ENCODE data around the gene SLC20A1.

The SLC20A1 gene

DNA sequence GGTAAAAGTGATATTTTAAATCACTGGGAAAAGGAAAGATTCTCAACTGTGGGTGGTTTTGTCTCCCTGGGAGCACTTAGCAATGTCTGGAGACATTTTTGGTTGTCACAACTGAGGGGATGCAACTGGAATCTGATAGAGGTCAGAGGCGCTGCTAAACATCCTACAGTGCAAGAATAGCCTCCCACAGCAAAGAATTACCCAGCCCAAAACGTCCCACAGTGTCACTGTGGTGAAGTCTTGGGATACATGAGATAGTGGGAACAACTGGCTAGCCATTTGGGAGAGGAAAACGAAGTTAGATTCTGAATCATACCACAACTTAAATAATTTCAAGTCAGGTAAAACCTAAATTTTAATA lies 38.7 kb downstream of the SLC20A1 start:
- no peak for DNase-seq

DNA sequence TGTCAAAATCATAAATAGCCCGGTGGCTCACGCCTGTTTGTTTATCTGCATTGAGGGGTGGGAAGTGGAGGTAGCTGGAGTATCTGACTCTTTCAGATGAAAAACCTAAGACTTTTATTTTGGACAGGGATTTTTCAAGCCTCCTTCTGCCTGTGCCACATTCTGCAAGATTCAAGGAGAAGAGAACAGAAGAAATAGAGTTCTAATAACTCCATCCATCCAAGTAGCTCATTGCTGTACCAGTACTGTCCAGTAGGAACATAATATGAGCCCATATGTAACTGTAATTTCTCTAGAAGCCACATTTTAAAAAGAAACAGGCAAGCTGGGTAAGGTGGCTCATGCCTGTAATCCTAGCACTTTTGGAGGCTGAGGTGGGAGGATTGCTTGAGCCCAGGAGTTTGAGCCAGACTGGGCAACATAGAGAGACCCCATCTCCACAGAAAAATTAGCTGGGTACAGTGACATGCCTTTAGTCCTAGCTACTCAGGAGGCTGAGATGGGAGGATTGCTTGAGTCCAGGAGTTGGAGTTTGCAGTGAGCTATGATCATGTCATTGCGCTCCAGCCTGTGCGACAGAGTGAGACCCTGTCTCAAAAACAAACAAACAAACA lies 39.6 kb downstream of the SLC20A1 start:
- DNase-seq: no peak

DNA sequence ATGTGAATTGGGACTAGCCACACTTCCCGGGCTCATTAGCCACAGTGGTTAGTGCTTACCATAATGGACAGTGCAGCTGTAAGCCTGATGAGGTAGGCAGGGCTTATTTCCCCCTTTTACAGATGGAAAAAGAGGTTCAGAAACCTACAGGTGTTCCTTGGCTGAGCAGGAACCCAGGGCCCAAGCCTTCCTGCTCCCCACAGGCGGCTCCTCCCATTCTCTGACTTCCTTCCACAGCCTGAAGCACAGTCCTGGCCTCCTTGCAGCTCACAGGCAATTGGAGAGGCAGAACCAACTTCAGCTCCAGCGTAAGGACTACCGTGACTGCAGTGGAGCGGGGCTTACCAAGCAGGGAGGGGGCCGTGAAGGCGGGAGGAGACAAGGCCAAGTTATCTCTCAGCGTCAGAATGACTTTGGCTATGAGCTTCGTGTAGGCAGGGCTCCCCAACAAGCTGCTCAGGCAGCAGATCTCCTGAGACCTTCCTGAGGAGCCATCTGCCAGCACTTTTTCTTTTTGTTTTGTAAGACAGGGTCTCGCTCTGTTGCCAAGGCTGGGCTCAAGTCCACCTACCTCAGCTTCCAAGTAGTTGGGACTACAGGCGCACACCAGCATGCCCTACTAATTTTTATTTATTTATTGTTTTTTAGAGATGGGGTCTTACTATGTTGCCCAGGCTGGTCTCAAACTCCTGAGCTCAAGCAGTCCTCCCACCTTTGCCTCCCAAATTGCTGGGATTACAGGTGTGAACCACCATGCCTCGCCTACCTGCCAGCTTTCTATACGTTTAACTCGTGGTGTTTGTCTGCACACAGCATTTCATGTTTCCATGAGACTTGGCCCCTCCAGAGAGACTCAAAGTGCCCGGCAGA lies 40.8 kb downstream of the SLC20A1 start:
- DNase-seq: peak; percentile 21

DNA sequence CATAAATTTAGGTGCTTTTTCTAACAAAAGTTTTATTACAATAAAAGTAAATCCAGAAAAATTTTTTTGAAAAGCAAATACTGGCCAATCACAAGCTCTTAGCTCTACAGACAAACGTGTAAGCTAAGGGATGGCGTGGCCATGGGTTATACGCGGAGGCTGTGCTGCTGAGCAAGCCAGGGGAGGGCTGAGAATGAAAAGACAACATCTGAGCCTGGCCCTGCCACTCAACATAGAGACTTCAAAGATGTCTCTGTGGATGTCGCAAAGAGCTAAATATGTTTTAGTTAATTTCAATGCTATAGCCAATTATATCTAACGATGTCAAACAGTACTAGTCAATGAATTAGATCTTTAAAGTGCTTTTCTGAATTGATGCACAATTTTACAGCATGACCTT lies 41.8 kb downstream of the SLC20A1 start:
- peak; percentile 10 for DNase-seq

DNA sequence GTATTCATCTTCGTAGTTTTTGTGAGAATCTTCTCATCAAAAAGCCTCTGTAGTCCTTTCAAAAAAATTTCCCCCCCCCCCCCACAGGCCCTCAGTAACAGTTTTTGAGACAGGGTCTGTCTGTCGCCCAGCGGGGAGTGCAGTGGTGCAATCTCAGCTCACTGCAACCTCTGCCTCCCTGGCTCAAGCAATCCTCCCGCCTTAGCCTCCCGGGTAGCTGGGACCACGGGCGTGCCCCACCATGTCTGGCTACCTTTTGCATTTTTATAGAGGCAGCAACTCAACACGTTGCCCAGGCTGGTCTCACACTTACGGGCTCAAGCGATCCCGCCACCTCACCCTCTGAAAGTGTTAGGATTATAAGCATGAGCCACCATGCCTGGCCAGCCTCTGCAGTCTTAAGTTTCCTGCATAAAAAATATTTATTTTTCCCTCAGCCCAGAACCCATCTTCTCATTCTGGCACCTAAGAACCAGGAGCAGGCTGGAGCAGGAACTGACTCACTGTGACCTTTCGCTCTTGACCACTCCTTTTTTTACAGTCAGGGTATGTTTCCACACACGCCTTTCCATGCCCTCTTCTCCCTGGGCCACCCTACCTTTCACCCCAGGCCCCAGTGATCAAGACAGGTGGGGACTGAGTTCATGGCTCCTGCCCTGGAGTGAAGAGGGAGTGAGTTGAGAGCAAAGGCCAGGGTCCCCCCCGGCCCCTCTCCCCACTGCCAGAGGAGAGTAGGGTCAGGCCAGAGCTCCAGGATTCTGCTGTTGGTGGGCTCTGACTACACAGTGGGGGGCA lies 42.5 kb downstream of the SLC20A1 start:
- peak; percentile 10 for DNase-seq

DNA sequence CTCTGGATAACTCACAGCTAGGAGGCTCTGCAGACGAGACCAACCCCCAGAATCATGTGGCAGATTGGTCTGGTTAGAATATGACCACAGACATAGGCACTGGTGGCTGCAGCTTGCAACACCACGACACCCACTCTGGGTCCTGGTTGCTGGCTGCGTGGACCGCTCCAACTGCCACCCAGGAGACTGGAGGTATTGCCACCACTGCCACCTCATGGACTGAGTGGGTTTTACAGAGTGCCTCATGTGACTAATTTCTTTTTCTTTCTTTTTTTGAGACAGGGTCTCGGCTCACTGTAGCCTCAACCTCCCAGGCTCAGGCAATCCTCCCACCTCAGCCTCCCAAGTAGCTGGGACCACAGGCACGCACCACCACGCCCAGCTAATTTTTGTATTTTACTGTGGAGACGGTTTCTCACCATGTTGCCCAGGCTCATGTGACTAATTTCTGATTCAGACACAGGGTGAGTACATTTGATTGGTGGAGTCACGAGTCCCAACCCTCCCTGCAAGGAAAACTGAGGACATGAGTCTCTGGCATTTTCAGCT lies 45.2 kb downstream of the SLC20A1 start:
- DNase-seq: peak; percentile 74

DNA sequence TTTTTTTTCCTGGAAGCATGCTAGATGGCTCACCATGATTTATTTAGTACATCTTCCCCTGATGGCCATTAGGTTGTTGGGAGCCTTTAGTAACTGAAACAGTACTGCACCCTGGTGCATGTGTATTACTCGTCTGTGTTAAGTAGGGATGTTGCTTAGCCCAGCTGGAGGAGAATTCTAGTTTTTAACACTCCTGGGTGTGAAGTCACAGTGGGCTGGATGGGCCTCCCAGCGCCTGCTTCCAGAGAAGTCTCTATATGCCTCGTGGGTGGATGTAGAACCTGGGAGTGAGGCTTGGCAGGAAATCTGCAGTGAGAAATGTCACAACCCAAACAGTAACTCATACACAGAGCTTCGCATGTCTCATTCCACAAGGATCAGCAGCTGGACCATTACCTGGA lies 46.1 kb downstream of the SLC20A1 start:
- peak; percentile 40 for DNase-seq

DNA sequence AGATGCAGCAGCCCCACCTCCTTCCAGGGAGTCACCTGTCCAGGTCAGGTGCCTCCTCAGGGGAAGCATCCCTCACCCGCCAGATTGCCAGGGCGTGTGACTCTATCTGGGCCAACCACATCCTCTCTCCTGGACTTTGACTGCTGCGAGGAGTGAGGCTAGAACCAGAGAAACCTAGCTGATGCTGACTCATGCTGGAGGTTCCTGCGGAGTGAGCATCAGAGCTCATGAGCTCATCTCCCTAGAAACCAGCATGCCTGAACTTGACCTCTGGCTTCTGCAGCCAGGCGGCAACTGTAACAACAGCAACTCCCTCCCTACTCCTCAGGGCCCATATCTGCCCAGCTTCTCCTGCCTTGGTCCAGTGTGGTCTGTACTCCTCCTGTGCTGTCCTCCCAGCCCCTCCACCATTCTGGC lies 46.8 kb downstream of the SLC20A1 start:
- DNase-seq: peak; percentile 74

DNA sequence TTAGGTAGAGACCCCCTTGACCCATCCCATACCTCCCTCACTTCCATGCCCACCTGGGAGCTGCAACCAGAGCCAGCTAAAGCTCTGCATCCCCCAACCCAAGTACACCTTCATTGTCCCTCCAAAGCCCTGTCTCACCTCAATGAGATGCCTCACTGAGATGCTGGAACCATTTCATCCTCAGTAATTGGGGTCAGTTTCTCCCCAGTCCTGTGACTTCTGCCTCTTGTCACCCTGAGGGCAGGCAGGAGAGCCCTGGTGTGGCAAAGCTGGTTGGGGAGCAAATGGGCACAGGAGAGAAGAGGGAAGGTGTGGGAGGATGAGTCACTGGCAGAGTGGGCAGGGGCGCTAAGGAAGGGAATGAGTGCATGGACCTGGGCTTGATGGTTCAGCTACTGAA lies 47.2 kb downstream of the SLC20A1 start:
- DNase-seq: peak; percentile 68

DNA sequence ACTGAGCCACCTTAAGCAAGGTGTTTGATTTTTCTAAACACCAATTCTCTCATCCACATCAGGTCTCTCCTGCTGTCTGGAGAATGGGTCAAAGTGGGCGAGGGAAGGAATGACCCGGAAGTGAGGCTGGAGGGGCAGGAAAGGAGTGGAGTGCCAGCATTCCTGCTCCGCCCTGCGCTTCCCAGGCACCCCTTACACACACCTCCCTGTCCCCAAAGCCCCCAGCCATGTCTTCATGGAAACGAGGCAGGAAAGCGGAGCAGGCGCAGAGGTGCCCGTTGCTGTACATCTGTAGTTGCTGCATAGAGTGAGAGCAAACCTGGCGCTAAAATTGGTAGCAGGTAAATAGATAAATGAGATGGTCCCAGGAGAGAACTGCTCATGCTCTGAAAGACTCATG lies 47.9 kb downstream of the SLC20A1 start:
- peak; percentile 16 for DNase-seq

DNA sequence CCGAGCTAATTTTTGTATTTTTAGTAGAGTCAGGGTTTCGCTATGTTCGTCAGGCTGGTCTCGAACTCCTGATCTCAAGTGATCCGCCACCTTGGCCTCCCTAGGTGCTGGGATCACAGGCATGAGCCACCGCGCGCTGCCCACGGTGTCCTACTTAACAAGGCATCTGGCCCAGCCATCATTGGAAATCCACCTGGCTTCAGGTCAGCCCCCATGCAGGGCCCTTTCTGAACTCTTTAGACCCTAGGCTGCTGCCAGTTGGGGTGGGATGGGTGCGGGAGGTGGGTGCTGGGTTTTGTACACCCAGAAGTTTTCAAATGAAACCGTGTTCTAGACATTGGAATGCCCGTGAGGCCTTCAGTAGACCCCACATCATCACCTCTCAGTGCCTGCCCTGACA lies 48.4 kb downstream of the SLC20A1 start:
- peak; percentile 13 for DNase-seq

DNA sequence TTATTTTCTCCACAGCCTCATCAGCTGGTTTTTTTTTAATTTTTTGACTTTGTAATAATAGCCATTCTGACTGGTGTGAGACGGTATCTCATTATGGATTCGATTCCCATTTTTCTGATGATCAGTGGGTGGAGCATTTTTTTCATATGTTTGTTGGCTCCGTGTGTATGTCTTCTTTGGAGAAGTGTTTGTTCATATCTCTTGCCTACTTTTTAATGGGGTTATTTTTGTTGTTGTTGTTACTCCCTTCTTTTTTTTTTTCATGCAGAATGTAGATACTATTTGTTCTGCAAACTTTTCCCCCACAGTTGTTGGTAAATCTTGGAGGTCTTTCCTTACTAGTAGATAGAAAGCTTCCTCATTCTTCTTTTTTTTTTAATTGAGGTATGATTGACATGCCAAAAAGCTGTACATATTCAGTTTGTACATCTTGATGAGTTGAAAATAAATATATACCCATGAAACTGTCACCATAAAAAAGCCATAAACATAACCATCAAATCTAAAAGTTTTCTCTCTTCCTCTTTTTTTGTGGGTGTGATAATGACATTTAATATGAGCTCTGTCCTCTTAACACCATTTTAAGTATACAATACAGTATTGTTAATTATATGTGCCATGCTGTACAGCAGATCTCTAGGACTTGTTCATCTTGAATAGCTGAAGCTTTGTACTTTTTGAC lies 53.2 kb downstream of the SLC20A1 start:
- DNase-seq: no peak

DNA sequence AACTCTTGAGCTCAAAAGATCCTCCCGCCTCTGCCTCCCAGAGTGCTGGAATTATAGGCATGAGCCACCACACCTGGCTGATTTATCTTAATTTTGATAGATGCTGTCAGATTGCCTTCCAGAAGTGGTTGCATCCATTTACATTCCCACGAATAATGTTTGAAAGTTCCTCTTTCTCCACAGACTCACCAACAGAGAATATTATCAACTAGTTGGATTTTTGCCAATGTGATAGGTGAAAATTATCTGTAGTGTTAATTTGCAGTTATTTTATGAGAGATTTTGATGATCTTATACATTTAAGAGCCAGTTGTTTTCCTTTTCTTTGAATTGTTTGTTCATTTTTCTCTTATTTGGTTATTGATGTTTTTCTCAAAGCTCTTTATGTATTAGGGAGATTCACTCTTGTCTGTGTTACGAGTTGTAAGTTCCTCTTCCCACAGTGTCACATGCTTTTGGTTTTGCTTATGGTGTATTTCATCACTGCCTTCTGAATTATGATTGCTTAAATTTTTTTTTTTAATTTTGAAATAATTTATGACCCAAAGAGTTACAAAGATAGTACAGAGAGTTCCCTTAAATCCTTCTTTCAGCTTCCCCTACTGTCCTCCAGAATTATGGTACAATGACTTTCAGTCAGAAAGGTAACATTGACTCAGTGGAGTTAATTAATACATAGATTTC lies 54.4 kb downstream of the SLC20A1 start:
- peak; percentile 12 for DNase-seq

DNA sequence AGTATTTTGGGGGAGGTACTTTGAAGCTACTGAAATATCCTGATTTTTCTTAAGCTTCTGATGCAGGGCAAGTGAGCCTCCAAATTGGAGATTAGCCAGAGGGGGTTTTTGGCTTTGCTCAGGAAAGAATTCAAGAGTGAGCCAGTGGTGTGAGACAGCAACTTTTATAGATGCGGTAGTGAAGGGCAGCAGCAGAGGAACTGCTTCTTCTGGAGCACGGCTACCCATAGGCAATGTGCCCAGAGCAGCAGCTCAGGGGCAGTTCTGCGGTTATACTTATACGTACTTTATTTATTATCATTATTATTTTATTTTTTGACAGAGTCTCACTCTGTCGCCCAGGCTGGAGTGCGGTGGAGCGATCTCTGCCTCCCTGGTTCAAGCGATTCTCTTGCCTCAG lies 55.3 kb downstream of the SLC20A1 start:
- no peak for DNase-seq

DNA sequence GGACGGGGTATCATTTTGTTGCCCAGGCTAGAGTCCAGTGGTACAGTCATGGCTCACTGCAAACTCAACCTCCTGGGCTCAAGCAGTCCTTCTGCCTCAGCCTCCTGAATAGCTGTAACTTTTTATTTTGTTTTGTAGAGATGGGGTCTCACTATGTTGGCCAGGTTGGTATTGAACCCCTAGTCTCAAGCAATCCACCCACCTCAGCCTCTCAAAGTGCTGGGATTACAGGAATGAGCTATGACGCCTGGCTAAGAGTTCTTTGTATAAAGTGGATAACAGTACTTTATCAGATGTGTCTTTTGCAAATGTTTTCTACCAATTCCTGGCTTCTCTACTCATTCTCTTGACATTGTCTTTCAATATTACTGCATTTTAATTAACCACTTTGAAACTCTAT lies 57.9 kb downstream of the SLC20A1 start:
- DNase-seq: no peak

DNA sequence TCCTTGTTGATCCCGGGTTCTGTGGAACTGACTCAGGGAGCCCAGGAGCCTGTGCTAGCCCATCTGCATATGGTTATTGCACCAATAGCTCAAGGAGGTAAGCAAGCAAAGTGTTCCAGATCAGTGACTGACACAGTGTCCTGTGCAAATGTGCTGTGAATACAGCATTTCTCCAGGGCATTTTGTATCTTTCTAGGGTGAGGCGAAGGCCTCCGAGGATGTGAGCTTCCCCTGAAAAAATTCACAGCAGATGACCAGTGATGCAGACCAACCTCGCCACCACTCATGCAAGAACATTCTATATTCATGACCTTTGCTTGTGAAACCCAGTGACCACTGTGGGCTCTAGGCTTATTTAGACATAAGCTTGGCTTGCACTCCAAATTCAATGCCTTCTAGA lies 59.8 kb downstream of the SLC20A1 start:
- DNase-seq: no peak

DNA sequence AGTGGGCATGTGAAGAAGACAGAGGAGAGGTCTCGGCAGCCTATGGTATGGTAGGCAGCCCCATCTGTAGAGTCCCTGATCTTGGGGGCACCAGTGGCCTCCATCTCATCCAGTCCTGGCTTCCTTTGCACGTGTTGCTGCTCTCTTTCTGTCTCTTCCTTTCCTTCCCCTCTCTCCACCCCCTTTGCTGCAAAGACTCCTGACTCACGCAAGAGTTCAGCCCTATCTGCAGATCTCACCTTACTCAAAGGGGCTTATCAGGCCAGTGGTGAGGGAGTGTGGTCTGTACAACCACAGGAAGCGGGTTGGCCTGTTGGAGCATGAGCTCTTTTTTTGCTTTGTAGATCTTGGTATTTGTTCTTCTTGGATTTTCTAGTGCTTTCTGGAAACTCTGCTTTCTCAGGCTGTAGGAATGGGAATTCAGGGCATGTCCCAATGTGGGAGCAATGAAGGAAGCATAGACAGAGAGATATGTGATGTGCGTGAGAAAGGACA lies 60.5 kb downstream of the SLC20A1 start:
- DNase-seq: peak; percentile 83

DNA sequence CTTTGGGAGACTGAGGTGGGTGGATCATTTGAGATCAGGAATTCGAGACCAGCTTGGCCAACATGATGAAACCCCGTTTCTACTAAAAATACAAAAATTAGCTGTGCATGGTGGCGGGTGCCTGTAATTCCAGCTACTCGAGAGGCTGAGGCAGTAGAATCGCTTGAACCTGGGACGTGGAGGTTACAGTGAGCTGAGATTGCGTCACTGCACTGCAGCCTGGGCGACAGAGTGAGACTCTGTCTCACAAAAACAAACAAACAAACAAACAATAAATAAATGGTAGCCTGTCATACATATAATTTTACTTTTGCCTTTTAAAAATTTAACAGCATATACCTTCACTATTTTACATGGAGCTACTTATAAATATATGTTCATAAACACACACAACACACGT lies 61.2 kb downstream of the SLC20A1 start:
- DNase-seq: peak; percentile 10

DNA sequence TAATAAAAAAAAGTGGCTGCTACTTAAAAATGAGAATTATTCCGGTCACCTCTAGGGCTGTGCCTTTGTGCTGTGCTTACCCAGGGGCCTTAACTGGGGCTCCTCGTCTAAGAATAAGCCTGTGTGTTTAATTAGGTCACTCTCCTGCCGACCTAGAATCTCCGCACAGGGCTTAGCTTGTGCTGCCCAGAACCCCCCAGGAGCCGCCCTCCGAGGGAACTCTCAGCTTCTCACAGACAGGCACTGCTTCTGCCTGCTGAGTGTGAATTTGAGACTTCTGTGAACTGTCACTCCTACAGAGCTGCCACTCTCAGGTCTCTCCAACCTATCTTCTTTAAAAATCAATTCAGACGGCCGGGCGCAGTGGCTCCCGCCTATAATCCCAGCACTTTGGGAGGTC lies 63.2 kb downstream of the SLC20A1 start:
- peak; percentile 23 for DNase-seq

DNA sequence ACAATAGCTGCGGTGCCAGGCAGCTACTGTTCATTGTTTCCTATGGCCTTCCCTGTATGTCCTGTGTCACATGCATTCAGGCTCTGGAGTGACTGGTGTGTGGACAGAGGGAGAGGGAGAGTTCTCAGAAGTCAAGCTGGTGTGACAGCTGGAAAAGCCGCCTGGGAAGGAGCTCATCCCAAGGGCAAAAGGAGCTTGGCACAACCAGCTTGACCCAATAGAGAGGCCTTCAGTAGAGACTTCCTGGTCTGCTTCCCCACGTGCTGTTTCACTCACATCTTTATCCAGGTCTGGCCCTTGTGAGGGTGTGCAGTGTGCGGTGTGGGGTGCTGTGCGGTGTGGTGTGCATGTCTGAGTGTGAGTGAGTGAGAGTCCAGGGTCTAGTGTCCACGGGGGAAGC lies 64.0 kb downstream of the SLC20A1 start:
- peak; percentile 16 for DNase-seq

DNA sequence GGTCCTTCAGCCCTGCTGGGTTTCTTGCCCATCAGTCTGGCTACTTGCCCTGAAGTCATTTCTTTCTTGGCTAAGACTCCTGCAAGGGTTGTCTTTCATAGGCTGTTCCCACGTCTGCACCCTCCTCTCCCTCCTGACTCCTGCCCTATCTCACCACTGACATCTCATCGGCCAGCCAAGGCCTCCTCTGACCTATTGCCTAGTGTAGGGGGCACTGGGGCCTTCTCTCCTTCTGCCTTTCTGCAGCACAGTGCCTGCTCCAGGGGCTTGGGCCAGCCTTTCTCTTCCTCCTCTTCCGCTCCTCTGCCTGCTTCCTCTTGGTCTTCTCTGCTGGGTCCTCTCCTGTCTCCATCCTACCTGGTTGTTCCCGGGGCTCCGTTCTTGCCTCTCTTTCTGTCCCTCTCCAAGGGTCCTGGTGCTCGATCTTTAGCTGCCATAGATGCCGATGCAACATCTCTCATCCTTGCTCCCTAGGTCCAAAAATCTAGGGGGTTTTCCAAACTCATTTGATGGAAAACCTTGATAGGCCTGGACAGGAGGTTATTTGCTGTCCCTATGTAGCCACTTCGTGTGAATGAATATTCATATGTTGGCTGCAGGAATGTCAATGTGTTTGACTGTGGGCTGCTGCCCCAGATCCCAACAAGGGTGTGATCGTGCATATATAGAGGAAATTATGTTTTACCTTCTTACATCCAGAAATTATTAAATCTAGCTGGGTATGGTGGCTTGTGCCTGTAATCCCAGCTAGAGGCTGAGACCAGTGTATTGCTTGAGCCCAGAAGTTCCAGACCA lies 65.4 kb downstream of the SLC20A1 start:
- peak; percentile 17 for DNase-seq
